GM23338 (cell line): ENCODE data around the gene BTN1A1. TPM values are rescaled to one million over a fixed set of nuclear protein-coding genes. Genes with fewer than 3 reads are reported as not detected.

ENCODE experiments used
- ATAC-seq: fragments of 200-7000 bp; cut with Tn5 transposase; 3 replicates; pipeline ENCODE4 v1.9.1; 2020
- DNase-seq: peaks from one replicate; pipeline ENCODE4 v3.0.0-alpha.2; 2015; ENCODE audit warnings: low spot score
- H2AFZ ChIP-seq: fragments of 200-600 bp; sonication (generic); 2 replicates; pipeline ENCODE4 v1.8.0; 2016; ENCODE audit warnings: antibody characterized with exemption, mild to moderate bottlenecking, moderate library complexity
- H3F3A ChIP-seq: fragments of 200-600 bp; sonication (generic); replicated peaks from 2 replicates; pipeline ENCODE4 v1.8.0; 2017; ENCODE audit warnings: antibody characterized with exemption, mixed run types, low read depth
- H3K27ac ChIP-seq: fragments of 200-600 bp; sonication (generic); 2 replicates; pipeline ENCODE4 v1.6.1; 2016; ENCODE audit warnings: low read depth
- H3K27me3 ChIP-seq: fragments of 200-600 bp; sonication (generic); 2 replicates; pipeline ENCODE4 v1.8.0; 2016; ENCODE audit warnings: mild to moderate bottlenecking, mixed run types, moderate library complexity; ENCODE audit not compliant: insufficient read depth
- H3K36me3 ChIP-seq: fragments of 200-600 bp; sonication (generic); 2 replicates; pipeline ENCODE4 v1.8.0; 2016; ENCODE audit warnings: mild to moderate bottlenecking; ENCODE audit not compliant: insufficient read depth
- H3K4me1 ChIP-seq: fragments of 200-600 bp; sonication (generic); 2 replicates; pipeline ENCODE4 v1.8.0; 2016; ENCODE audit warnings: mild to moderate bottlenecking, moderate library complexity; ENCODE audit not compliant: insufficient read depth
- H3K4me2 ChIP-seq: fragments of 200-600 bp; sonication (generic); 2 replicates; pipeline ENCODE4 v1.7.1; 2017; ENCODE audit warnings: mixed run types
- H3K4me3 ChIP-seq: fragments of 200-600 bp; sonication (generic); 2 replicates; pipeline ENCODE4 v1.6.1; 2016; ENCODE audit warnings: mixed run types
- H3K79me2 ChIP-seq: fragments of 200-600 bp; sonication (generic); replicated peaks from 2 replicates; pipeline ENCODE4 v1.8.0; 2017; ENCODE audit warnings: mild to moderate bottlenecking; ENCODE audit not compliant: insufficient read depth
- H3K9me2 ChIP-seq: fragments of 200-600 bp; sonication (generic); 2 replicates; pipeline ENCODE4 v1.8.0; 2017; ENCODE audit not compliant: insufficient read depth
- H4K20me1 ChIP-seq: fragments of 200-600 bp; sonication (generic); replicated peaks from 2 replicates; pipeline ENCODE4 v1.8.0; 2017; ENCODE audit warnings: mild to moderate bottlenecking; ENCODE audit not compliant: insufficient read depth
- H3K27ac Mint-ChIP-seq: 2 replicates; pipeline ENCODE4 v1.8.0; 2020; ENCODE audit warnings: inconsistent platforms, mild to moderate bottlenecking, moderate library complexity, mixed read lengths
- H3K27me3 Mint-ChIP-seq: 3 replicates; pipeline ENCODE4 v1.8.0; 2022; ENCODE audit warnings: low read depth, mild to moderate bottlenecking, moderate library complexity, mixed read lengths, inconsistent platforms; ENCODE audit not compliant: insufficient read depth, poor library complexity
- H3K36me3 Mint-ChIP-seq: 3 replicates; pipeline ENCODE4 v1.8.0; 2021; ENCODE audit warnings: low read depth, mild to moderate bottlenecking, inconsistent platforms, moderate library complexity, mixed read lengths
- H3K4me1 Mint-ChIP-seq: 3 replicates; pipeline ENCODE4 v1.8.0; 2020; ENCODE audit warnings: mild to moderate bottlenecking, inconsistent platforms, mixed read lengths
- H3K4me3 Mint-ChIP-seq: 3 replicates; pipeline ENCODE4 v1.8.0; 2021; ENCODE audit warnings: moderate library complexity, mild to moderate bottlenecking, inconsistent platforms, mixed read lengths
- H3K9me3 Mint-ChIP-seq: 3 replicates; pipeline ENCODE4 v1.8.0; 2020; ENCODE audit warnings: moderate library complexity, mild to moderate bottlenecking, inconsistent platforms, mixed read lengths
- CREB1 ChIP-seq: fragments of 250-450 bp; sonication (Bioruptor Pico); IDR thresholded peaks from 2 replicates; pipeline ENCODE4 v1.5.0; 2020; ENCODE audit warnings: low read depth, mild to moderate bottlenecking, moderate library complexity
- CTCF ChIP-seq, 2 experiments: fragments of 200-600 bp in 1 of 2; sonication (generic) in 1 of 2; conservative IDR thresholded peaks; 2 replicates each; pipeline versions ENCODE4 v1.5.1 to v1.6.1; 2016 to 2017; ENCODE audit warnings: antibody characterized with exemption in 2 of 2, low read depth in 2 of 2, mild to moderate bottlenecking in 2 of 2, moderate library complexity in 1 of 2
- ETS1 ChIP-seq: IDR thresholded peaks from 2 replicates; pipeline ENCODE4 v1.6.1; 2016; ENCODE audit warnings: antibody characterized with exemption
- EZH2 ChIP-seq: fragments of 200-600 bp; sonication (generic); IDR thresholded peaks from one replicate; pipeline ENCODE4 v1.8.0; 2017; ENCODE audit warnings: antibody characterized with exemption, mild to moderate bottlenecking, low read depth; ENCODE audit not compliant: unreplicated experiment
- EZH2phosphoT487 ChIP-seq: fragments of 200-600 bp; sonication (generic); IDR thresholded peaks from one replicate; pipeline ENCODE4 v1.8.1; 2018; ENCODE audit warnings: antibody characterized with exemption; ENCODE audit not compliant: unreplicated experiment
- JUNB ChIP-seq: IDR thresholded peaks from one replicate; pipeline ENCODE4 v1.6.1; 2016; ENCODE audit warnings: antibody characterized with exemption; ENCODE audit not compliant: unreplicated experiment
- NANOG ChIP-seq: IDR thresholded peaks from 2 replicates; pipeline ENCODE4 v1.6.1; 2016; ENCODE audit warnings: antibody characterized with exemption, borderline replicate concordance
- POLR2AphosphoS5 ChIP-seq: IDR thresholded peaks from 2 replicates; pipeline ENCODE4 v1.6.1; 2016; ENCODE audit warnings: antibody characterized with exemption, low read depth
- REST ChIP-seq: IDR thresholded peaks from one replicate; pipeline ENCODE4 v1.6.1; 2018; ENCODE audit warnings: antibody characterized with exemption; ENCODE audit not compliant: unreplicated experiment
- STAT1 ChIP-seq: IDR thresholded peaks from one replicate; pipeline ENCODE4 v1.6.1; 2016; ENCODE audit warnings: antibody characterized with exemption; ENCODE audit not compliant: unreplicated experiment
- ZNF114 ChIP-seq: fragments of 250-450 bp; sonication (Bioruptor Pico); IDR thresholded peaks from 2 replicates; pipeline ENCODE4 v1.5.0; 2020; ENCODE audit warnings: mild to moderate bottlenecking, moderate library complexity
- ZNF331 ChIP-seq: fragments of 250-450 bp; sonication (Bioruptor Pico); IDR thresholded peaks from 2 replicates; pipeline ENCODE4 v1.5.0; 2020; ENCODE audit warnings: low read depth, mild to moderate bottlenecking, moderate library complexity
- ZNF462 ChIP-seq: fragments of 250-450 bp; sonication (Bioruptor Pico); IDR thresholded peaks from 2 replicates; pipeline ENCODE4 v1.5.0; 2020; ENCODE audit warnings: mild to moderate bottlenecking, moderate library complexity
- polyA plus RNA-seq: library from polyadenylated mRNA; unstranded; fragments of >200 nt; fragmentation: Nextera tagmentation; extraction: Ambion mirVana; gene quantifications from 2 replicates; pipeline ENCODE4 v1.2.1, GENCODE V29; 2016
- total RNA-seq: library from RNA; depleted of rRNA; stranded (reverse); fragments of >200 nt; shearing (Covaris generic); gene quantifications from 2 replicates; pipeline ENCODE4 v1.2.3, GENCODE V29; 2014

Gene BTN1A1
- total and polyA plus RNA-seq, 2 experiments from 2014 or later = 0.13 to 0.38 TPM

- peaks cover 22% of the 10 kb centered on the region for H3K4me1 Mint-ChIP-seq
- H3K27me3 ChIP-seq = no peaks in the 10 kb centered on the region
- H3K4me3 ChIP-seq = peak overlapping the region; percentile 89
- no peaks in the 10 kb centered on the region; the same call in 1 of the 2 replicates for H4K20me1 ChIP-seq
- TF ChIP-seq EZH2 (no peak), POLR2AphosphoS5 (no peak), NANOG (peak; percentile 4; the same call in 1 of the 2 replicates), STAT1 (no peak), CTCF (conservative IDR thresholded peaks at IDR 0.05; ENCODE audit: low read depth in 2 of 2) (no peak), EZH2phosphoT487 (no peak), REST (no peak), JUNB (no peak), ZNF462 (no peak), ZNF331 (no peak), ETS1 (0 out of 2 replicates have a peak, but pooled peaks have one; percentile 29), CREB1 (CRISPR knock-in tag) (peak; percentile 73; the same call in 1 of the 2 replicates), ZNF114 (CRISPR knock-in tag) (no peak)
- H2AFZ ChIP-seq = peak overlapping the region; percentile 95
- H3K9me2 ChIP-seq = no peaks in the 10 kb centered on the region
- DNase-seq (peak; percentile 91), ATAC-seq (peak; percentile 65)
- H3F3A ChIP-seq = 0 out of 2 replicates have a peak, but pooled peaks cover 12% of the 10 kb centered on the region
- H3K36me3 ChIP-seq = peaks cover 3% of the 10 kb centered on the region; the same call in 1 of the 2 replicates
- peaks cover 11% of the 10 kb centered on the region; the same call in 2 of the 3 replicates for H3K36me3 Mint-ChIP-seq
- H3K9me3 Mint-ChIP-seq = peaks cover 13% of the 10 kb centered on the region; the same call in 2 of the 3 replicates
- H3K27ac Mint-ChIP-seq = peak overlapping the region; percentile 98
- H3K4me2 ChIP-seq = peak overlapping the region; percentile 94
- H3K79me2 ChIP-seq = peaks cover 35% of the 10 kb centered on the region
- peaks cover 35% of the 10 kb centered on the region for H3K4me1 ChIP-seq
- peak overlapping the region; percentile 96 for H3K4me3 Mint-ChIP-seq
- H3K27me3 Mint-ChIP-seq = peaks cover 28% of the 10 kb centered on the region
- H3K27ac ChIP-seq = peak overlapping the region; percentile 89
Measured at GRCh38 chr6:26537160-26537845, 37.2 kb downstream of the BTN1A1 start.
